H1 (cell line): ENCODE results near the gene CNIH3. TPM values are rescaled to one million over a fixed set of nuclear protein-coding genes. Genes with fewer than 3 reads are reported as not detected.

Experiments
- CTCF ChIA-PET: fragments of 300-600 bp; sonication (Branson Sonifier 250); formaldehyde crosslinking; loops from one replicate; lab custom pipeline; 2021; ENCODE audit not compliant: partially characterized antibody; lab: Charles Lee
- POLR2A ChIA-PET: fragments of 300-600 bp; sonication (Branson Sonifier 250); formaldehyde crosslinking; loops from one replicate; lab custom pipeline; 2021; ENCODE audit warnings: inconsistent platforms; ENCODE audit not compliant: partially characterized antibody; lab: Charles Lee
- DNase-seq, 2 experiments: peaks; one replicate each; pipeline versions ENCODE4 v3.0.0 to v3.0.0-alpha.2; 2010 to 2022; ENCODE audit warnings: low spot score in 2 of 2, low read depth in 1 of 2, mixed read lengths in 1 of 2
- FAIRE-seq: peaks from 2 replicates; lab custom pipeline; 2011; peaks lifted over from hg19 to GRCh38; lab: Jason Lieb, UNC
- H2AFZ ChIP-seq: 2 replicates; pipeline ENCODE4 v1.8.1; 2012; ENCODE audit warnings: low read length, inconsistent platforms
- H2AK5ac ChIP-seq: 2 replicates; pipeline ENCODE4 v1.6.1; 2013; ENCODE audit warnings: low read depth, low read length
- H2BK120ac ChIP-seq: replicated peaks from 2 replicates; pipeline ENCODE3; 2013; ENCODE audit warnings: low read depth, low read length, inconsistent platforms
- H2BK12ac ChIP-seq: 2 replicates; pipeline ENCODE4 v1.6.1; 2013; ENCODE audit warnings: low read depth, low read length
- H2BK15ac ChIP-seq: 2 replicates; pipeline ENCODE4 v1.6.1; 2013; ENCODE audit warnings: low read length
- H2BK20ac ChIP-seq: 2 replicates; pipeline ENCODE4 v1.6.1; 2013; ENCODE audit warnings: low read length
- H2BK5ac ChIP-seq: 2 replicates; pipeline ENCODE4 v1.6.1; 2013; ENCODE audit warnings: low read depth, low read length
- H3K14ac ChIP-seq: 2 replicates; pipeline ENCODE4 v1.6.1; 2013; ENCODE audit warnings: inconsistent platforms; ENCODE audit not compliant: insufficient read length
- H3K18ac ChIP-seq: 2 replicates; pipeline ENCODE4 v1.6.1; 2013; ENCODE audit warnings: low read length; ENCODE audit errors: extremely low read depth
- H3K23ac ChIP-seq: 2 replicates; pipeline ENCODE4 v1.6.1; 2013; ENCODE audit warnings: inconsistent platforms; ENCODE audit not compliant: insufficient read length
- H3K23me2 ChIP-seq: 2 replicates; pipeline ENCODE4 v1.6.1; 2013; ENCODE audit warnings: low read depth, low read length
- H3K27ac ChIP-seq: 2 replicates; pipeline ENCODE4 v1.6.1; 2011; ENCODE audit warnings: low read depth, low read length, inconsistent platforms
- H3K27me3 ChIP-seq, 4 experiments: replicated peaks in 1 of 4; 1 replicate in 1 of 4; 2 replicates in 3 of 4; pipeline versions ENCODE4 v1.6.1 to v1.8.1; 2011 to 2013; ENCODE audit warnings: low read length in 3 of 4, mild to moderate bottlenecking in 3 of 4, inconsistent platforms in 2 of 4, mixed read lengths in 2 of 4, moderate library complexity in 1 of 4; ENCODE audit not compliant: control insufficient read depth in 3 of 4, insufficient read depth in 3 of 4; ENCODE audit errors: extremely low read depth in 1 of 4
- H3K36me3 ChIP-seq, 4 experiments: 2 replicates each; pipeline versions ENCODE4 v1.6.1 to v1.8.1; 2011 to 2013; ENCODE audit warnings: mild to moderate bottlenecking in 4 of 4, low read length in 3 of 4, moderate library complexity in 2 of 4, control low read depth in 1 of 4, inconsistent platforms in 1 of 4; ENCODE audit not compliant: insufficient read depth in 4 of 4, control insufficient read depth in 2 of 4
- H3K4ac ChIP-seq: replicated peaks from 2 replicates; pipeline ENCODE3; 2013; ENCODE audit warnings: low read length, low read depth, mixed read lengths, inconsistent platforms; ENCODE audit not compliant: insufficient read length
- H3K4me1 ChIP-seq, 4 experiments: replicated peaks in 1 of 4; 1 replicate in 1 of 4; 2 replicates in 3 of 4; pipeline versions ENCODE4 v1.6.1 to v1.8.1; 2011 to 2013; ENCODE audit warnings: low read length in 3 of 4, inconsistent platforms in 2 of 4, mixed read lengths in 1 of 4; ENCODE audit not compliant: insufficient read depth in 4 of 4, control insufficient read depth in 3 of 4
- H3K4me2 ChIP-seq, 2 experiments: 2 replicates each; pipeline versions ENCODE4 v1.6.1 to v1.8.1; 2011 to 2013; ENCODE audit warnings: low read depth in 2 of 2, low read length in 2 of 2, control low read depth in 1 of 2, inconsistent platforms in 1 of 2, mild to moderate bottlenecking in 1 of 2; ENCODE audit not compliant: insufficient read depth in 1 of 2
- H3K4me3 ChIP-seq, 4 experiments: fragments of 200-600, 300-600 bp in 1 of 4; sonication (generic), shearing (Covaris generic), sonication (Bioruptor Twin) in 1 of 4; 2 replicates each; pipeline versions ENCODE4 v1.5.1 to v1.8.1; 2011 to 2016; ENCODE audit warnings: low read length in 4 of 4, low read depth in 3 of 4, control low read depth in 2 of 4, inconsistent platforms in 2 of 4, mild to moderate bottlenecking in 2 of 4, mixed read lengths in 1 of 4, moderate library complexity in 1 of 4; ENCODE audit not compliant: insufficient read depth in 2 of 4; ENCODE audit errors: extremely low read depth in 1 of 4
- H3K56ac ChIP-seq: replicated peaks from 2 replicates; pipeline ENCODE3; 2013; ENCODE audit warnings: low read depth, mild to moderate bottlenecking, mixed read lengths, low read length, inconsistent platforms; ENCODE audit not compliant: insufficient read length
- H3K79me1 ChIP-seq: 2 replicates; pipeline ENCODE4 v1.6.1; 2013; ENCODE audit warnings: low read depth, low read length, control low read depth
- H3K79me2 ChIP-seq, 2 experiments: 2 replicates each; pipeline versions ENCODE4 v1.6.1 to v1.8.1; 2012 to 2013; ENCODE audit warnings: low read length in 2 of 2, mild to moderate bottlenecking in 2 of 2, inconsistent platforms in 1 of 2; ENCODE audit not compliant: insufficient read depth in 2 of 2, control insufficient read depth in 1 of 2
- H3K9ac ChIP-seq, 4 experiments: replicated peaks in 1 of 4; 1 replicate in 1 of 4; 2 replicates in 3 of 4; pipeline versions ENCODE4 v1.6.1 to v1.8.1; 2011 to 2013; ENCODE audit warnings: low read depth in 3 of 4, low read length in 3 of 4, control low read depth in 2 of 4, mild to moderate bottlenecking in 2 of 4, moderate library complexity in 2 of 4, inconsistent platforms in 1 of 4; ENCODE audit errors: extremely low read depth in 1 of 4
- H3K9me3 ChIP-seq, 2 experiments: 2 replicates each; pipeline versions ENCODE4 v1.6.1 to v1.8.1; 2012 to 2013; ENCODE audit warnings: mild to moderate bottlenecking in 2 of 2, moderate library complexity in 2 of 2, control low read depth in 1 of 2, inconsistent platforms in 1 of 2, low read depth in 1 of 2, low read length in 1 of 2, mixed read lengths in 1 of 2; ENCODE audit not compliant: insufficient read depth in 2 of 2
- H4K20me1 ChIP-seq, 2 experiments: replicated peaks in 1 of 2; 2 replicates each; pipeline versions ENCODE3 to v1.8.1; 2011 to 2013; ENCODE audit warnings: inconsistent platforms in 2 of 2, low read length in 2 of 2, mild to moderate bottlenecking in 1 of 2; ENCODE audit not compliant: insufficient read depth in 2 of 2, control insufficient read depth in 1 of 2
- H4K5ac ChIP-seq: 2 replicates; pipeline ENCODE4 v1.6.1; 2013; ENCODE audit warnings: low read length, low read depth, mixed read lengths, inconsistent platforms; ENCODE audit not compliant: insufficient read length
- H4K8ac ChIP-seq: 2 replicates; pipeline ENCODE4 v1.8.0; 2013; ENCODE audit warnings: mild to moderate bottlenecking, moderate library complexity, low read length, inconsistent platforms; ENCODE audit not compliant: insufficient read depth; ENCODE audit errors: extremely low read depth
- H4K91ac ChIP-seq: replicated peaks from 2 replicates; pipeline ENCODE3; 2013; ENCODE audit warnings: low read length, mixed read lengths, inconsistent platforms; ENCODE audit not compliant: insufficient read length
- EGR1 ChIP-seq: IDR thresholded peaks from 2 replicates; pipeline ENCODE4 v1.6.1; 2011; ENCODE audit warnings: low read depth, low read length, borderline replicate concordance
- FOSL1 ChIP-seq: IDR thresholded peaks from 2 replicates; pipeline ENCODE4 v1.6.1; 2011; ENCODE audit warnings: mild to moderate bottlenecking, low read depth, low read length, moderate library complexity; ENCODE audit not compliant: insufficient read depth
- JUND ChIP-seq: IDR thresholded peaks from 2 replicates; pipeline ENCODE4 v1.6.1; 2011; ENCODE audit warnings: mild to moderate bottlenecking, improper control_type of control experiment, low read length
- KDM1A ChIP-seq: fragments of 200-600, 300-600 bp; sonication (generic); IDR thresholded peaks from 2 replicates; pipeline ENCODE4 v1.7.1; 2016; ENCODE audit warnings: mild to moderate bottlenecking, low read length, borderline replicate concordance
- MAFK ChIP-seq: IDR thresholded peaks from 2 replicates; pipeline ENCODE4 v1.6.1; 2012; ENCODE audit warnings: low read depth, mild to moderate bottlenecking, improper control_type of control experiment, low read length
- POLR2A ChIP-seq, 2 experiments: IDR thresholded peaks; 1 replicate in 1 of 2; 2 replicates in 1 of 2; pipeline ENCODE4 v1.6.1; 2011; ENCODE audit warnings: low read depth in 2 of 2, low read length in 2 of 2, mild to moderate bottlenecking in 2 of 2; ENCODE audit errors: control extremely low read depth in 1 of 2
- SIX5 ChIP-seq: IDR thresholded peaks from 2 replicates; pipeline ENCODE4 v1.6.1; 2011; ENCODE audit warnings: mild to moderate bottlenecking, low read depth, low read length
- SP4 ChIP-seq: IDR thresholded peaks from 2 replicates; pipeline ENCODE4 v1.6.1; 2012; ENCODE audit warnings: low read length, inconsistent platforms
- TCF12 ChIP-seq: IDR thresholded peaks from 2 replicates; pipeline ENCODE4 v1.6.1; 2011; ENCODE audit warnings: low read depth, mild to moderate bottlenecking, low read length
- WGBS, 2 experiments: shearing (Covaris generic) in 1 of 2; methylation state at CpG; one replicate each; pipeline versions ENCODE4 v1.1.6 to v1.1.7; 2013 to 2015; ENCODE audit warnings: low lambda C conversion rate in 2 of 2, mixed read lengths in 2 of 2, inconsistent platforms in 1 of 2, low coverage in 1 of 2, missing lambda C conversion rate in 1 of 2; ENCODE audit not compliant: insufficient replicate concordance in 2 of 2, insufficient coverage in 1 of 2, insufficient read length in 1 of 2; ENCODE audit errors: extremely low coverage in 1 of 2, missing lambda C conversion rate in 1 of 2; 5-methylcytosine and 5-hydroxymethylcytosine counted together
- polyA plus RNA-seq, 7 experiments: library from polyadenylated mRNA; depleted of rRNA in 3 of 7; stranded (reverse) in 5 of 7; unstranded in 2 of 7; fragments of >200 nt in 5 of 7; fragments of 200-250 nt in 2 of 7; gene quantifications; 1 replicate in 5 of 7; 2 replicates in 1 of 7; 4 replicates in 1 of 7; pipeline versions ENCODE4 v1.2.1 to v1.2.3, GENCODE V29; 2011 to 2013; ENCODE audit warnings: missing spikeins in 2 of 7, mixed read lengths in 2 of 7
- total RNA-seq: library from RNA; stranded (reverse); fragmentation: NEBNext Ultra II Directional; extraction: Animal tissue kit (Norgen Biotek cat#: 25700); gene quantifications from 2 replicates; pipeline ENCODE4 v1.2.1, GENCODE V29; 2021
- TF ChIP-seq, protein P1 (sequence below): IDR thresholded peaks from 2 replicates; pipeline ENCODE4 v1.6.1; 2011; ENCODE audit warnings: low read length, improper control_type of control experiment
- TF ChIP-seq, protein P2 (sequence below), 3 experiments: IDR thresholded peaks; 1 replicate in 2 of 3; 2 replicates in 1 of 3; pipeline versions ENCODE4 v1.5.1 to v1.6.1; 2011; ENCODE audit warnings: low read length in 3 of 3, mild to moderate bottlenecking in 3 of 3, inconsistent platforms in 2 of 3, low read depth in 1 of 3, moderate library complexity in 1 of 3; ENCODE audit not compliant: insufficient read depth in 1 of 3; ENCODE audit errors: control extremely low read depth in 1 of 3

Gene CNIH3
- total and polyA plus RNA-seq, 2 of the 8 experiments (the other 6 are each of a cell fraction or from before 2014, with no cell fraction given) = 3.7 to 5.6 TPM

DNA sequence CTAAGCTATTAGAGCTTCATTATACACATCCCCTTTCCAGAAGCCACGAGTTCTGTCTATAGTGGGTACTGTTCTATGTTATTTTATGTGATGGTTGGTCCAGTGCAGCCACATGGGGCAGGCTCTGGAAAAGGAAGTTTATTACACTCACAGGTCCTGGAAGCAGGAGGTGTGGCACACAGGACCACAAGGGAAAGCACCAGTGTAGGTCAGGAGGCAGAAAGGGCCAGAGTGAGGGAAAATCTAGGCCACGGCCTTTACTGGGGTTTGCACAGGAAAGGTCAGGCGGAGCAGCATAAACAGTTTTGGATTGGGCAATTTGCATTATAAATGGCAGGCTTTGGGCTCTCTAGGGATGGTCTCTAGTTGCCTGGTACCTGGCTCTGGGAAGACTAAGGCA, 21.8 kb upstream of the CNIH3 start:
- Histone ChIP-seq H3K23ac (no peak overlapping the region), H3K27me3 (no peaks in the 10 kb centered on the region), H3K9ac (no peak overlapping the region; a peak in 1 of 7 replicates), H3K14ac (no peak overlapping the region), H3K79me2 (no peaks in the 10 kb centered on the region), H3K27ac (no peak overlapping the region), H2AK5ac (no peak overlapping the region), H2BK5ac (0 out of 2 replicates have a peak overlapping the region, but pooled peaks have one; percentile 11), H3K4me2 (no peak overlapping the region), H3K4me3 (no peak overlapping the region), H4K20me1 (no peaks in the 10 kb centered on the region), H3K36me3 (no peaks in the 10 kb centered on the region), H2BK12ac (no peak overlapping the region), H2AFZ (0 out of 2 replicates have a peak overlapping the region, but pooled peaks have one; percentile 47), H2BK20ac (no peak overlapping the region), H4K8ac (no peak overlapping the region), H3K23me2 (no peaks in the 10 kb centered on the region), H3K18ac (no peak overlapping the region), H3K4ac (no peak overlapping the region), H3K79me1 (no peaks in the 10 kb centered on the region), H4K91ac (no peak overlapping the region), H2BK15ac (no peak overlapping the region), H2BK120ac (no peak overlapping the region), H3K56ac (no peak overlapping the region), H4K5ac (no peak overlapping the region), H3K4me1 (peaks cover 0 to 9% (median 7%) of the 10 kb centered on the region in 4 experiments; a peak in 3 of 7 replicates), H3K9me3 (no peaks in the 10 kb centered on the region)
- POLR2A ChIA-PET = no interaction called here
- WGBS, 2 experiments = 85% methylated on average over 3 of the region's 3 CpGs; no CpG with 5 or more reads in 1 of the 2 experiments
- DNase-seq (no peak), FAIRE-seq (no peak)
- CTCF ChIA-PET = interaction anchor here (1.3 to 2.6 kb wide), 4 partner anchors 11 to 81 kb away, joined by 4 to 11 read pairs (median 8); no protein-coding TSS in a partner anchor
- no peak for TF ChIP-seq SP4
- TF ChIP-seq, protein P1, sequence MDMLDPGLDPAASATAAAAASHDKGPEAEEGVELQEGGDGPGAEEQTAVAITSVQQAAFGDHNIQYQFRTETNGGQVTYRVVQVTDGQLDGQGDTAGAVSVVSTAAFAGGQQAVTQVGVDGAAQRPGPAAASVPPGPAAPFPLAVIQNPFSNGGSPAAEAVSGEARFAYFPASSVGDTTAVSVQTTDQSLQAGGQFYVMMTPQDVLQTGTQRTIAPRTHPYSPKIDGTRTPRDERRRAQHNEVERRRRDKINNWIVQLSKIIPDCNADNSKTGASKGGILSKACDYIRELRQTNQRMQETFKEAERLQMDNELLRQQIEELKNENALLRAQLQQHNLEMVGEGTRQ = no peak
- TF ChIP-seq TCF12 = no peak
- TF ChIP-seq MAFK = no peak
- TF ChIP-seq FOSL1 = no peak
- TF ChIP-seq SIX5 = no peak
- TF ChIP-seq KDM1A = no peak
- TF ChIP-seq, protein P2, sequence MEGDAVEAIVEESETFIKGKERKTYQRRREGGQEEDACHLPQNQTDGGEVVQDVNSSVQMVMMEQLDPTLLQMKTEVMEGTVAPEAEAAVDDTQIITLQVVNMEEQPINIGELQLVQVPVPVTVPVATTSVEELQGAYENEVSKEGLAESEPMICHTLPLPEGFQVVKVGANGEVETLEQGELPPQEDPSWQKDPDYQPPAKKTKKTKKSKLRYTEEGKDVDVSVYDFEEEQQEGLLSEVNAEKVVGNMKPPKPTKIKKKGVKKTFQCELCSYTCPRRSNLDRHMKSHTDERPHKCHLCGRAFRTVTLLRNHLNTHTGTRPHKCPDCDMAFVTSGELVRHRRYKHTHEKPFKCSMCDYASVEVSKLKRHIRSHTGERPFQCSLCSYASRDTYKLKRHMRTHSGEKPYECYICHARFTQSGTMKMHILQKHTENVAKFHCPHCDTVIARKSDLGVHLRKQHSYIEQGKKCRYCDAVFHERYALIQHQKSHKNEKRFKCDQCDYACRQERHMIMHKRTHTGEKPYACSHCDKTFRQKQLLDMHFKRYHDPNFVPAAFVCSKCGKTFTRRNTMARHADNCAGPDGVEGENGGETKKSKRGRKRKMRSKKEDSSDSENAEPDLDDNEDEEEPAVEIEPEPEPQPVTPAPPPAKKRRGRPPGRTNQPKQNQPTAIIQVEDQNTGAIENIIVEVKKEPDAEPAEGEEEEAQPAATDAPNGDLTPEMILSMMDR (IDR thresholded peaks at IDR 0.05; ENCODE audit: control extremely low read depth in 1 of 3, insufficient read depth in 1 of 3, low read depth in 1 of 3, low read length in 3 of 3) = no peak
- TF ChIP-seq JUND = no peak
- TF ChIP-seq POLR2A (IDR thresholded peaks at IDR 0.05; ENCODE audit: control extremely low read depth in 1 of 2, low read depth in 2 of 2, low read length in 2 of 2) = no peak
- no peak for TF ChIP-seq EGR1
